ENCODE measurements around the gene ACAT2.
A peak's percentile ranks its signal among the peaks of the same experiment; 100 is the strongest.

ACAT2 gene

GRCh38 chr6:159759645-159760044 lies 2.2 kb upstream of the ACAT2 start (continued):
- no peak for TF ChIP-seq ZNF670 (tag by site-specific recombination; IDR thresholded peaks at IDR 0.05; ENCODE audit: low read depth)
- no peak for TF ChIP-seq ZNF426 (tag by site-specific recombination; IDR thresholded peaks at IDR 0.05)
- TF ChIP-seq ZNF157 (tag by site-specific recombination; IDR thresholded peaks at IDR 0.05) = no peak
- no peak for TF ChIP-seq ZNF362 (tag by site-specific recombination; IDR thresholded peaks at IDR 0.05)
- no peak for TF ChIP-seq ZNF16 (tag by site-specific recombination; IDR thresholded peaks at IDR 0.05; ENCODE audit: low read depth)
- no peak for TF ChIP-seq ZNF843 (tag by site-specific recombination; IDR thresholded peaks at IDR 0.05)
- TF ChIP-seq ZNF274 (IDR thresholded peaks at IDR 0.05; ENCODE audit: low read length) = no peak
- TF ChIP-seq ZNF274 (tag by site-specific recombination; IDR thresholded peaks at IDR 0.05; ENCODE audit: borderline replicate concordance) = no peak
- no peak for TF ChIP-seq ZNF707 (tag by site-specific recombination; IDR thresholded peaks at IDR 0.05)
- TF ChIP-seq ZNF501 (tag by site-specific recombination; IDR thresholded peaks at IDR 0.05) = 0 out of 2 replicates have a peak, but pooled peaks have one; percentile 25
- no peak for TF ChIP-seq ZNF239 (tag by site-specific recombination; IDR thresholded peaks at IDR 0.05)
- TF ChIP-seq KLF16 (tag by site-specific recombination; IDR thresholded peaks at IDR 0.05) = no peak
- TF ChIP-seq ZNF366 (tag by site-specific recombination; conservative IDR thresholded peaks at IDR 0.05) = peak; percentile 22; the same call in 1 of the 2 replicates
- peak; percentile 59; the same call in 1 of the 2 replicates for TF ChIP-seq INSM2 (tag by site-specific recombination; IDR thresholded peaks at IDR 0.05)
- no peak for TF ChIP-seq ZNF184 (tag by site-specific recombination; IDR thresholded peaks at IDR 0.05)
- no peak for TF ChIP-seq ATF2 (tag by site-specific recombination; IDR thresholded peaks at IDR 0.05; ENCODE audit: low read depth)
- TF ChIP-seq OVOL3 (tag by site-specific recombination; IDR thresholded peaks at IDR 0.05) = no peak
- no peak for TF ChIP-seq ZNF791 (tag by site-specific recombination; IDR thresholded peaks at IDR 0.05)
- no peak for TF ChIP-seq ZBTB8A (tag by site-specific recombination; IDR thresholded peaks at IDR 0.05)

GRCh38 chr6:159760602-159761057 lies 1.2 kb upstream of the ACAT2 start:
- Histone ChIP-seq H3K27ac (ENCODE audit: extremely low read depth, low read depth, low read length) (peak overlapping the region; percentile 90; the same call in 1 of the 2 replicates), H3K4me1 (ENCODE audit: control insufficient read depth, insufficient read depth, low read length) (no peaks in the 10 kb centered on the region), H3K36me3 (ENCODE audit: control insufficient read depth in 2 of 2, insufficient read depth in 1 of 2, low read length in 2 of 2) (peaks cover 14 to 60% of the 10 kb centered on the region in 2 experiments), H3K4me3 (ENCODE audit: low read depth, low read length) (peak overlapping the region; percentile 64), H3K9me3 (ENCODE audit: control insufficient read depth, insufficient read depth, low read depth, low read length) (no peaks in the 10 kb centered on the region)
- POLR2A ChIA-PET = interaction anchor here (1.1 to 6.3 kb wide), 4 partner anchors 26 to 68 kb away, joined by 4 to 88 read pairs (median 36); partner anchors contain the start of genes MRPL18, TCP1 and WTAP
- CTCF ChIA-PET = interaction anchor here (1.0 to 1.9 kb wide), 3 partner anchors 9 to 72 kb away, joined by 3 to 5 read pairs (median 4); no protein-coding TSS in a partner anchor
- TF ChIP-seq ZNF121 (tag by site-specific recombination; IDR thresholded peaks at IDR 0.05) (no peak), ZNF654 (tag by site-specific recombination; IDR thresholded peaks at IDR 0.05; ENCODE audit: low read depth) (no peak), ZNF155 (tag by site-specific recombination; IDR thresholded peaks at IDR 0.05) (no peak), GFI1B (tag by site-specific recombination; IDR thresholded peaks at IDR 0.05) (no peak), ZNF311 (tag by site-specific recombination; IDR thresholded peaks at IDR 0.05; ENCODE audit: borderline replicate concordance) (no peak), PRDM2 (tag by site-specific recombination; IDR thresholded peaks at IDR 0.05; ENCODE audit: borderline replicate concordance) (no peak), ZBTB17 (tag by site-specific recombination; IDR thresholded peaks at IDR 0.05) (no peak), MEIS1 (CRISPR knock-in tag; IDR thresholded peaks at IDR 0.05; ENCODE audit: borderline replicate concordance) (no peak), ZXDB (tag by site-specific recombination; IDR thresholded peaks at IDR 0.05) (no peak), ZBTB1 (tag by site-specific recombination; IDR thresholded peaks at IDR 0.05) (no peak), ZNF76 (tag by site-specific recombination; IDR thresholded peaks at IDR 0.05; ENCODE audit: borderline replicate concordance, low read depth) (no peak)
